Endodermal cell (in vitro differentiated cells): ENCODE results near the gene AHDC1. TPM values are rescaled to one million over a fixed set of nuclear protein-coding genes. Genes with fewer than 3 reads are reported as not detected.
"Not testable (repeated sequence)": the region's sequence is repeated elsewhere in the genome, so short reads cannot be mapped to it uniquely, and the experiment has no call there.

Experiments used
- DNase-seq: peaks from one replicate; pipeline ENCODE4 v3.0.0-alpha.2; 2017
- H3K27ac ChIP-seq: 2 replicates; pipeline ENCODE4 v1.5.1; 2013; ENCODE audit warnings: mild to moderate bottlenecking, low read depth, low read length, moderate library complexity
- H3K27me3 ChIP-seq: 2 replicates; pipeline ENCODE4 v1.6.1; 2013; ENCODE audit warnings: mild to moderate bottlenecking, low read length, moderate library complexity; ENCODE audit not compliant: insufficient read depth, control insufficient read depth, poor library complexity, severe bottlenecking
- H3K36me3 ChIP-seq: 2 replicates; pipeline ENCODE4 v1.7.0; 2013; ENCODE audit warnings: mild to moderate bottlenecking, low read length, moderate library complexity; ENCODE audit not compliant: control insufficient read depth, insufficient read depth
- H3K4me1 ChIP-seq: one replicate; pipeline ENCODE4 v1.7.0; 2013; ENCODE audit warnings: low read length; ENCODE audit not compliant: control insufficient read depth, insufficient read depth
- H3K4me3 ChIP-seq: 2 replicates; pipeline ENCODE4 v1.5.1; 2013; ENCODE audit warnings: mild to moderate bottlenecking, low read length, moderate library complexity
- H3K9ac ChIP-seq: 2 replicates; pipeline ENCODE4 v1.6.1; 2013; ENCODE audit warnings: mild to moderate bottlenecking, low read length, moderate library complexity; ENCODE audit not compliant: poor library complexity, severe bottlenecking; ENCODE audit errors: extremely low read depth
- H3K9me3 ChIP-seq: 2 replicates; pipeline ENCODE4 v1.6.1; 2013; ENCODE audit warnings: mild to moderate bottlenecking, low read length, moderate library complexity; ENCODE audit not compliant: control insufficient read depth
- H3K27ac Mint-ChIP-seq: 2 replicates; pipeline ENCODE4 v1.8.0; 2020; ENCODE audit warnings: mixed read lengths
- H3K27me3 Mint-ChIP-seq: 2 replicates; pipeline ENCODE4 v1.8.0; 2021; ENCODE audit warnings: mild to moderate bottlenecking, mixed read lengths; ENCODE audit not compliant: insufficient read depth
- H3K36me3 Mint-ChIP-seq: 2 replicates; pipeline ENCODE4 v1.8.0; 2020; ENCODE audit warnings: low read depth, mixed read lengths
- H3K4me1 Mint-ChIP-seq: 2 replicates; pipeline ENCODE4 v1.8.0; 2020; ENCODE audit warnings: mixed read lengths
- H3K4me3 Mint-ChIP-seq: 2 replicates; pipeline ENCODE4 v1.8.0; 2020; ENCODE audit warnings: mild to moderate bottlenecking, moderate library complexity, mixed read lengths
- H3K9me3 Mint-ChIP-seq: 2 replicates; pipeline ENCODE4 v1.8.0; 2020; ENCODE audit warnings: mild to moderate bottlenecking, mixed read lengths
- WGBS, 2 experiments: methylation state at CpG; one replicate each; pipeline versions ENCODE4 v1.1.5 to v1.1.7; 2013; ENCODE audit warnings: missing lambda C conversion rate in 2 of 2, mixed read lengths in 1 of 2; ENCODE audit not compliant: insufficient coverage in 1 of 2, insufficient read length in 1 of 2; 5-methylcytosine and 5-hydroxymethylcytosine counted together
- total RNA-seq, 2 donors: library from RNA; stranded (reverse); fragmentation: NEBNext Ultra II Directional in 1 of 2; extraction: Animal tissue kit (Norgen Biotek cat#: 25700) in 1 of 2; gene quantifications; 2 replicates in 1 of 2; 3 replicates in 1 of 2; pipeline ENCODE4 v1.2.1, GENCODE V29; 2021
- TF ChIP-seq, protein P1 (sequence below): fragments of 200-600 bp; sonication (generic); conservative IDR thresholded peaks from 2 replicates; pipeline ENCODE4 v1.5.0; 2021; ENCODE audit warnings: antibody characterized with exemption, mild to moderate bottlenecking

AHDC1 gene
- total RNA-seq, 2 donors from 2014 or later, result 39.3 to 41.2 TPM

DNA sequence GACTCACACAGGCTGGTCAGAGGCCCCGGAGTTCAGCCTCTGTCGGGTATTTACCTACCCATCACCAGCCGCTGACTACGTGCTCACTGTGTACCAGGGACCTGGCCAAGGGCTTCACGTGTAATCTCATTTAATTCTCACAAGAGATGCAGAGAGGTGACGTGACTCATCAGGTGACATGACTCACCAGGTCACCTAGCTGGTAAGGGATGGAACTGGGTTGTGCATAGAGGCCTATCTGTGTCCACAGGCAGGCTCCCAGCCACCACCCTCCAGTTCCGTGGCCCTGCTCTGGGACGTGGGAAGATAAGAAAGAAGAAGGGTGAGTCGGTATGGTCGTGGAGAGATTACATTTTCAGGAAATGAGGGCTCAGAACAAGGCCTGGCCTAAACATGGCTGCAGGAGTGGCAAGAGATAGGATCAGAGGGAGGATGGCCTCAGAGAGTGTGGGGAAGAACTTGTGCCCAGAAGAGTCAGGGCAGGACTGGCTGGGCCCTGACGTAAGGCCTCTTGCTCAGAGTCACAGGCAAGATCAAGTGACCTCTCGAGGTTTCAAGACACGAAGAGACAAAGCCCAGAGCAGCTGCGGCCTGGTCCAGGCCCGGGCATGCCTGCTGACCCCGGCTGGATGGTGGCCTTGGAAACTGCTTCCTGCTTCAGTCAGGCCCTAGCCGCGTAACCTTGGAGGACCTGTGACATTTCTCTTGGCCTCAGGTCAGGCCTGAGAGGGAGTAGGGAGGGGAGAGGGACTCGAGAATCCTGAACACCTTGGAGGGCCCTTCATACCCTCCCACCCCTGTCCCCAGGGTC is 61.3 kb downstream of the AHDC1 start:
- no peaks in the 10 kb centered on the region for H3K9me3 ChIP-seq
- Mint-ChIP-seq H3K27ac (peak overlapping the region; percentile 90), H3K36me3 (peaks cover 32% of the 10 kb centered on the region), H3K9me3 (no peaks in the 10 kb centered on the region), H3K4me1 (peaks cover 27% of the 10 kb centered on the region), H3K27me3 (no peaks in the 10 kb centered on the region), H3K4me3 (no peak overlapping the region)
- peaks cover 7% of the 10 kb centered on the region for H3K4me1 ChIP-seq
- TF ChIP-seq, protein P1, sequence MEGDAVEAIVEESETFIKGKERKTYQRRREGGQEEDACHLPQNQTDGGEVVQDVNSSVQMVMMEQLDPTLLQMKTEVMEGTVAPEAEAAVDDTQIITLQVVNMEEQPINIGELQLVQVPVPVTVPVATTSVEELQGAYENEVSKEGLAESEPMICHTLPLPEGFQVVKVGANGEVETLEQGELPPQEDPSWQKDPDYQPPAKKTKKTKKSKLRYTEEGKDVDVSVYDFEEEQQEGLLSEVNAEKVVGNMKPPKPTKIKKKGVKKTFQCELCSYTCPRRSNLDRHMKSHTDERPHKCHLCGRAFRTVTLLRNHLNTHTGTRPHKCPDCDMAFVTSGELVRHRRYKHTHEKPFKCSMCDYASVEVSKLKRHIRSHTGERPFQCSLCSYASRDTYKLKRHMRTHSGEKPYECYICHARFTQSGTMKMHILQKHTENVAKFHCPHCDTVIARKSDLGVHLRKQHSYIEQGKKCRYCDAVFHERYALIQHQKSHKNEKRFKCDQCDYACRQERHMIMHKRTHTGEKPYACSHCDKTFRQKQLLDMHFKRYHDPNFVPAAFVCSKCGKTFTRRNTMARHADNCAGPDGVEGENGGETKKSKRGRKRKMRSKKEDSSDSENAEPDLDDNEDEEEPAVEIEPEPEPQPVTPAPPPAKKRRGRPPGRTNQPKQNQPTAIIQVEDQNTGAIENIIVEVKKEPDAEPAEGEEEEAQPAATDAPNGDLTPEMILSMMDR, result no peak
- no peaks in the 10 kb centered on the region for H3K27me3 ChIP-seq
- peak overlapping the region; percentile 65 for H3K27ac ChIP-seq
- H3K36me3 ChIP-seq, result peaks cover 10% of the 10 kb centered on the region
- H3K9ac ChIP-seq, result no peak overlapping the region
- WGBS, 2 experiments, result 87 to 93% methylated on average over 16 to 19 of the region's 19 CpGs
- no peak overlapping the region for H3K4me3 ChIP-seq
- DNase-seq, result peak; percentile 72

- DNase-seq, result no peak
- H3K9me3 Mint-ChIP-seq, result no peaks in the 10 kb centered on the region
- no peaks in the 10 kb centered on the region for H3K27me3 Mint-ChIP-seq
- H3K27ac ChIP-seq, result no peak overlapping the region
- peaks cover 25% of the 10 kb centered on the region for H3K36me3 Mint-ChIP-seq
- H3K27ac Mint-ChIP-seq, result peak overlapping the region; percentile 74
- H3K4me1 ChIP-seq, result peaks cover 32% of the 10 kb centered on the region
- WGBS, 2 experiments, result 87 to 88% methylated on average over 7 to 9 of the region's 9 CpGs
- TF ChIP-seq, protein P1, result no peak
- peaks cover 3% of the 10 kb centered on the region for H3K36me3 ChIP-seq
- no peaks in the 10 kb centered on the region for H3K27me3 ChIP-seq
- H3K9ac ChIP-seq, result no peak overlapping the region
- no peak overlapping the region for H3K4me3 Mint-ChIP-seq
- H3K4me1 Mint-ChIP-seq, result peaks cover 50% of the 10 kb centered on the region
- H3K9me3 ChIP-seq, result no peaks in the 10 kb centered on the region
- no peak overlapping the region for H3K4me3 ChIP-seq
Measured at GRCh38 chr1:27539901-27540861, 63.8 kb downstream of the AHDC1 start.

GRCh38 chr1:27538793-27539192 is 65.2 kb downstream of the AHDC1 start:
- H3K27ac ChIP-seq, result no peak overlapping the region
- H3K9ac ChIP-seq, result no peak overlapping the region
- peaks cover 6% of the 10 kb centered on the region for H3K36me3 ChIP-seq
- TF ChIP-seq, protein P1, result no peak
- no peaks in the 10 kb centered on the region for H3K27me3 Mint-ChIP-seq
- H3K27me3 ChIP-seq, result no peaks in the 10 kb centered on the region
- H3K4me3 ChIP-seq, result no peak overlapping the region
- no peaks in the 10 kb centered on the region for H3K9me3 ChIP-seq
- no peak for DNase-seq
- no peaks in the 10 kb centered on the region for H3K9me3 Mint-ChIP-seq
- H3K27ac Mint-ChIP-seq, result peak overlapping the region; percentile 66
- 60 to 73% methylated on average over 1 to 3 of the region's 3 CpGs for WGBS, 2 experiments
- no peak overlapping the region for H3K4me3 Mint-ChIP-seq
- peaks cover 62% of the 10 kb centered on the region for H3K4me1 Mint-ChIP-seq
- H3K4me1 ChIP-seq, result peaks cover 33% of the 10 kb centered on the region
- H3K36me3 Mint-ChIP-seq, result peaks cover 20% of the 10 kb centered on the region

DNA sequence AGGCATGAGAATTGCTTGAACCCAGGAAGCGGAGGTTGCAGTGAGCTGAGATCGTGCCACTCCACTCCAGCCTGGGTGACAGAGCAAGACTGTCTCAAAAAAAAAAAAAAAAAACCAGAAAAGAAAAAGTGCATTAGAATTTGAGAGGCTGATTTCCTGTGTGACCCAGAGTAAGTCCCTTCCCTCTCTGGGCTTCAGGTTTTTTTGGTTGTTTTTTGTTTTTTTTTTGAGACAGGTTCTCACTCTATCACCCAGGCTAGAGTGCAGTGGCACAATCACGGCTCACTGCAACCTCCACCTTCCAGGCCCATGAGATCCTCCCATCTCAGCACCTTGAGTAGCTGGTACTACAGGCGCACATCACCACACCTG is 65.7 kb downstream of the AHDC1 start:
- 93% methylated on average over 2 to 4 of the region's 4 CpGs for WGBS, 2 experiments
- not testable (repeated sequence) for H3K9ac ChIP-seq

More for the DNA sequence above, 65.7 kb downstream of the AHDC1 start:
- Mint-ChIP-seq H3K36me3 (peaks cover 24% of the 10 kb centered on the region), H3K27ac (peak overlapping the region; percentile 66), H3K4me1 (peaks cover 63% of the 10 kb centered on the region)
- not testable (repeated sequence) for H3K9me3 Mint-ChIP-seq, H3K27me3 Mint-ChIP-seq, H3K4me3 ChIP-seq, H3K27ac ChIP-seq, H3K9me3 ChIP-seq, H3K27me3 ChIP-seq, H3K4me3 Mint-ChIP-seq, DNase-seq
- peaks cover 11% of the 10 kb centered on the region for H3K36me3 ChIP-seq
- peaks cover 33% of the 10 kb centered on the region for H3K4me1 ChIP-seq
